ENCODE results near the gene RNPS1.

Gene RNPS1

GRCh38 chr16:2267913-2268666 lies at the start of gene RNPS1:
TSS of gene RNPS1 (minus strand) at chr16:2268126. CDS start at chr16:2264643, 3,483 bp downstream.
- peak; percentile 95 for DNase-seq (ENCODE audit: low spot score)

- DNase-seq (ENCODE audit: low spot score): no peak
These were observed 49.5 kb upstream of the RNPS1 start for GRCh38 chr16:2317231-2318020.

GRCh38 chr16:2308089-2308962 lies 40.4 kb upstream of the RNPS1 start:
- DNase-seq (ENCODE audit: low spot score): no peak

- DNase-seq (ENCODE audit: low spot score): no peak
These were observed 31.9 kb upstream of the RNPS1 start for GRCh38 chr16:2299915-2300192.

GRCh38 chr16:2299121-2299914 lies 31.4 kb upstream of the RNPS1 start:
- no peak for DNase-seq (ENCODE audit: low spot score)

GRCh38 chr16:2298621-2299020 lies 30.7 kb upstream of the RNPS1 start:
- DNase-seq (ENCODE audit: low spot score): no peak

GRCh38 chr16:2297506-2297860 lies 29.6 kb upstream of the RNPS1 start:
- DNase-seq (ENCODE audit: low spot score): no peak

GRCh38 chr16:2296661-2297505 lies 29.0 kb upstream of the RNPS1 start:
- no peak for DNase-seq (ENCODE audit: low spot score)

GRCh38 chr16:2295056-2295798 lies 27.3 kb upstream of the RNPS1 start:
- DNase-seq (ENCODE audit: low spot score): peak; percentile 81

GRCh38 chr16:2292221-2292620 lies 24.3 kb upstream of the RNPS1 start:
- no peak for DNase-seq (ENCODE audit: low spot score)

GRCh38 chr16:2289282-2289681 lies 21.4 kb upstream of the RNPS1 start:
- DNase-seq (ENCODE audit: low spot score): no peak

GRCh38 chr16:2288726-2289125 lies 20.8 kb upstream of the RNPS1 start:
- no peak for DNase-seq (ENCODE audit: low spot score)

GRCh38 chr16:2287916-2288547 lies 20.1 kb upstream of the RNPS1 start:
- no peak for DNase-seq (ENCODE audit: low spot score)

GRCh38 chr16:2286550-2286949 lies 18.6 kb upstream of the RNPS1 start:
- DNase-seq (ENCODE audit: low spot score): no peak

GRCh38 chr16:2285731-2286191 lies 17.8 kb upstream of the RNPS1 start:
- no peak for DNase-seq (ENCODE audit: low spot score)

GRCh38 chr16:2284797-2285576 lies 17.1 kb upstream of the RNPS1 start:
- DNase-seq (ENCODE audit: low spot score): no peak

- DNase-seq (ENCODE audit: low spot score): no peak
These were observed 16.3 kb upstream of the RNPS1 start for GRCh38 chr16:2284001-2284770.

All from Ammon's horn (tissue), 1 donor.